ENCODE measurements around the gene LIG1.

LIG1 gene

DNA sequence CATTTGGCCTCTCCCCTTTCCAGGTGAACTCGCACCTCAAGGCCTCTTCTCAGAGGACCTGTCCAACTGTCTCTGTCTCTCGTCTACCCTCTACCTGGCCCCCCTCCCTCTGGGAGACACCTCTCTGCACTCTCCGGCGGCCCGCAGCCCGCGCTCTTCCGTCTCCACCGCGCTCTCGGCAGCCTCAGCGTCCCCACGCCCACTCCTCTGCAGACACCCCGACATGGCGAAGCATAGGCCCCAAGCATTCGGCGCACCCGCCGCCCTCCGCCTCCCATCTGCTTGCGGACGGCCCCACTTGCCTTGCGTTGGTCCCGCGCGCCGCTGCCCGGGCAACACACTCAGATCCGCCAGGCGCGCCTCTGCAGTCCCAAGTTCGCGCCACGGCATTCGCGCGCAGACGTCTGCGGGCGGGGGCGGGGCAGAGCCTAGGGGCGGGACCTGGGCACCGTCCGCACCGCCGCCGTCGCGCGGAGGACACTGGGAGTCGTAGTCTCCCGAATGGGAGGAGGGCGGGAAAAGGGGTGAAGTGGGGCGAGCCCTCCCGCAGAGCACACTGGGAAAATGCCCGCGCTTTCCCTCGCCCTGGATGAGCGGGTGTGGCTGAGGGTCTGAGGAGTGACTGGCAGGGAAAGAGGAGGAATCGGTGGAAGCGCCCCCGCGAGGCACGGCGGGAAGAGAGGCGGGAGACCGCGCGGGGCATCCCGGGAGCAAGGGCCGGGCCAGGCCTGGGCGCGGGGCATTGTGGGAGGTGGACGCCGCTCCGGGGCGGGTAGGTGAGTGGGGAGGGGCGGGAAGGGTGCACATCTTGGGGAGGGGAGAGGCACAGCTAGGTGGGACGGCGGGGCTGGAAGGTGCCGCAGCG is at the start of gene LIG1, which contains the start of gene ZSWIM9:
LIG1 (minus strand) TSS at position 406 of the 865 bp plus-strand sequence. CDS start 4,778 bp downstream, outside the sequence.
ZSWIM9 (plus strand) TSS at position 742 of the 865 bp plus-strand sequence. CDS start 1,123 bp downstream, outside the sequence.
- peak; percentile 84 to 89 (median 86) for DNase-seq (ENCODE audit: low read depth in 2 of 3, low spot score in 1 of 3)

DNA sequence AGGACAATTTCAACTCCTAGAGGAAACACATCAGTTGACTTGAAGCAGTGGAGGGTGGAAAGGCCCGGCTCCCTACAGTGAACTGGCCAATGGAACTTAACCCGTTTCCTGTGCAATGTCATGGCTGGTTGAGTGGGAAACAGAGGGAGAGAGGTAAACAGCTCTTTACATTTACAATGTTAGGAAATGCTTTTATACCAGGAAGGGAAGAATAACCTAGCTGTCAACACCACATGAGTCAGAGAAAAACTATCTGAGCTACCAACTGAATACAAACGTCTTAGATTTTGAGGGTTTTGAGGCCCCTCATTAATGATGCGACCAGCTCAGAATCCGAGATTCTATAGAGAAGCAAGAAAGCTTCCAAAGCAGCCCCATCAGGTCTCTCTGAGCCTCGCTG is 48.9 kb upstream of the LIG1 start:
- no peak for DNase-seq (ENCODE audit: low read depth in 2 of 3, low spot score in 1 of 3)

DNA sequence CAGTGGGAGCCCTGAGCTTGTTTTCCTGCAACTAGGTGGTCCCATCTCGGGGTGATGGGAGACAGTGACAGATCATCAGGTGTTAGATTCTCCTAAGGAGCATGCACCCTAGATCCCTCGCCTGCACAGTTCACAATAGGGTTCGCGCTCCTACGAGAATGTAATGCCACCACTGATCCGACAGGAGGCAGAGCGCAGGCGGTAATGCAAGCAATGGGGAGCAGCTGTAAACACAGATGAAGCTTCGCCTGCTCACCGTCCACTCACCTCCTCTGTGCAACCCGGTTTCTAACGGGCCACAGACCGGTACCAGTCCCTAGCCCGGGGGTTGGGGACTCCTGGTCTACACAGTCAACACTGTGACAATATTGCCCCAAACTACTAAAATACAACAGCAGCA is 46.8 kb upstream of the LIG1 start:
- DNase-seq (ENCODE audit: low read depth in 2 of 3, low spot score in 1 of 3) = no peak

DNA sequence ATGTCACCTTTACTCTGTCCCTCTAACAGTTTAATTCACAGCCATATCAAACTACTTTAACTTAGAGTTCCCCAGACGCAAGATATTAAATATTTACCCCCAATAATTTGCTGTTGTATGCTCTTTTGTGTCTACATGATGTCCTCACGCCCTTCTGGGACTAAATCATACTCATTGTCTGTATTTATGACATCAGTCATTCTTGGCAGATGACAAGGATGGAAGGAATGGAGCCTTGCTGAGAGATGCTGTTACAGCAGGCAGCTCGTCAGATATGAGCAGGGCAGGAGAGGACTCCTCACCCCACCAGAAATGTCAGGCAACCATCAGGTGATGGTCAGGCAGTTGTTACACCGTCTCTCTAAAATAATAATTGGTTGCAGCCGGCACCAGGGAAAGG is 43.8 kb upstream of the LIG1 start:
- DNase-seq (ENCODE audit: low read depth in 2 of 3, low spot score in 1 of 3) = no peak

DNA sequence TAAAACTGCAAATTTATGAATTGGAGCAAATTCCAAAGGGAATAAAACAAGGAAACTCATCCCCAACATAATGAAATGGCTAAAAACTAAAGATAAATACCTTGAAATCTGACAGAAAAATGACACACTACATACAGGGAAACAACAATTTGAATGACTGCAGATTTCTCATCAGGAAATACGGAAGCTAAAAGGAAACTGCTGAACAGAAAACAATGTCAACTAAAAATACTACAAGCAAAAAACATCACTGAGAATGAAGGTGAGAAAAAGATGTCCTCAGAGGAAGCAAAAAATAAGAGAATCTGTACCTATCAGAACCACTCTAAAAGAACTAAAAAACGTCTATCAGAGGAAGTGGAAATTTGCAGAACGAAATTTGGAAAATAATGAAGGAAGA is 39.9 kb upstream of the LIG1 start:
- DNase-seq (ENCODE audit: low read depth in 2 of 3, low spot score in 1 of 3) = no peak

DNA sequence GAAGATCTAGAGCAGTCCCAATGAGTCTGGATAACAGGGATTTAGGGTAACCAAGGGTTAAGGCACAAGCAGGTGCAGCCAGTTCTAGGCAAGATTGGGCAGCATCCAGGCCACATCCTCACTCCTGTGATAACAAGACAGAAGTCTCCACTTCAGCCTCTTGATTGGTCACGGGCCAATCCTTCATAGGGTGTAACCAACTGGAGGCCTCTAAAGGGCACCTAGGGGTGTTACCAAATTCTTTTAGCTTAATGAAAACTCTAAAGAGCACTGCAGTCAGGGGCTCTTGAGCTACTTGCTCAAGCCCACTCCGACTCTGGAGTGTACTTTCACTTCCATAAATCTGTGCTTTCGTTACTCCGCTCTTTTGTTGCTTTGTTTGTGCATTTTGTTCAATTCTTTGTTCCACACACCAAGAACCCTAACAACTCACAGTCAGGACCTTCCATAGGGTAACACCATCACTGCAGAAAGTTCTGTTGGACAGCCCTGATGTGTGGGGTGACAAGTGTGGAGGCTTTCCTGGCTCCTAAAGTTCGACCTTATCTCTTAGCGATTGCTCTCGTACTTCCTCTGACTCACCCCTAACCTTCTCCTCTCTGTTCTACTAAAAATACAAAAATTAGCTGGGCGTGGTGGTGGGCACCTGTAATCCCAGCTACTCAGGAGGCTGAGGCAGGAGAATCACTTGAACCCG is 36.4 kb upstream of the LIG1 start:
- no peak for DNase-seq (ENCODE audit: low read depth in 2 of 3, low spot score in 1 of 3)

DNA sequence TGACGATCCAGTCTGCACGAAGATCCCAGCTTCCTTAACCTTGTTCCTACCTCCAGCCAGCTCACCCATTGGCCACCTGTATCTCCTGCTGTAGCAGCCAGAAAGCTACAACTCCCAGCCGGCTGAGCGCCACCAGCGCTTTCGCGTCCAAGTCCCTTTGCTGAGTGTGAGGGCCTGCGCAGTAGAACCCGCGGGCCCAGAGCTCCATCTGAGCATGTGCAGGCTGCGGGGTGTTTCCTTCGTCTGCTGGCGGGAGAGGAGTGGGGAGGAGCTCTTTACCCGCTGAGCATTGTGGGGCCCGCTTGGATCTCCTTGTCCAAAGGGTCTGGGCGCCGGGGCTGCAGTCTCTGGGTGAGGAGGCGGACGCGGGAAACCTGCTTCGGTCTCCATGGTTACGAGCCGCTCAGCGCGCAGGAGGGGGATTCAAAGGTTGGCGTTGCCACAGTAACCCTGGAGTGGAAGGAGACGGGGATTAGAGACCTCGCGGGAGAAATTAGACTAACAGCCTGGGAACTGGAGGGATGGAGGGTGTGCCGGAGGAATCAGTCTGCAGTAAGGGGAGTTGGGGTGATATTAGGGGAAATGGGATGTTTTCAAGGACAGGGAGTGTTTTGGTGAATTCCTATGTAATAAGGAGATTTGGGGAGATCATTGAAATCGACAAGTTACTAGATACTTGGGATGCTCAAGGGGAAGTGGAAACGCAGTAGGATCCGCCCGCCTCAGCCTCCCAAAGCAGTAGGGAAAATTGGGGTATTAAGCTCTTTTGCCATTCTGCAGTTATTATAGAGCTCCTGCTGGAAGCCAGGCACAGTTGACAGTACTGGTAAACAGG is 33.9 kb upstream of the LIG1 start:
- peak; percentile 86 to 94 (median 91) for DNase-seq (ENCODE audit: low read depth in 2 of 3, low spot score in 1 of 3)

DNA sequence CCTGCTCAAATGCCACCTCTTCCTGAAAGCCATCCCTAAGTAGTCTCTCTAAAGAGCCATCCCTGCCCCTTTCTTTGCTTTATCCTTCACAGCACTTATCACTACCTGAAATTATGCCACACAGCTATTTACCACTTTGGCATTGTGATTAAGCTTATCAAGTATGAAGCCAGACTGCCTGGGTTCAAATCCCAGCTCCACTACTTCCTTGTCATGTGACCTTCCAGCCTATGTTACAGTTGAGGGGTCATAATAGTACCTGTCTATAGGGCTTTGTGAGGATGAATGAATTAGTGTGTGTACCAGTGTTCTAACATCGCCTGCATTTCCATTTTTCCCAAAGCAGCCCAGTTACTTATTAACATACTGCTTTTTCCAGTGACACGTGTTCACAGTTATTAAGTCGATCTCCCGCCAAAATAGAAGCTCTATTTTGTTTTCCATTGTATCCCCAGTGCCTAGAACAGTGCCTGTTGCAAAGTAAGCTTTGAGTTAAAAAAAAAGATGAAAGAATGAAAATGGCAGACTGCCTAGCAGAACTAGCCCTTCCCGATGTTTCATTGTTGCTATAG is 33.2 kb upstream of the LIG1 start:
- peak in 1 of 3 donors; percentile 13 for DNase-seq (ENCODE audit: low read depth in 2 of 3, low spot score in 1 of 3)

DNA sequence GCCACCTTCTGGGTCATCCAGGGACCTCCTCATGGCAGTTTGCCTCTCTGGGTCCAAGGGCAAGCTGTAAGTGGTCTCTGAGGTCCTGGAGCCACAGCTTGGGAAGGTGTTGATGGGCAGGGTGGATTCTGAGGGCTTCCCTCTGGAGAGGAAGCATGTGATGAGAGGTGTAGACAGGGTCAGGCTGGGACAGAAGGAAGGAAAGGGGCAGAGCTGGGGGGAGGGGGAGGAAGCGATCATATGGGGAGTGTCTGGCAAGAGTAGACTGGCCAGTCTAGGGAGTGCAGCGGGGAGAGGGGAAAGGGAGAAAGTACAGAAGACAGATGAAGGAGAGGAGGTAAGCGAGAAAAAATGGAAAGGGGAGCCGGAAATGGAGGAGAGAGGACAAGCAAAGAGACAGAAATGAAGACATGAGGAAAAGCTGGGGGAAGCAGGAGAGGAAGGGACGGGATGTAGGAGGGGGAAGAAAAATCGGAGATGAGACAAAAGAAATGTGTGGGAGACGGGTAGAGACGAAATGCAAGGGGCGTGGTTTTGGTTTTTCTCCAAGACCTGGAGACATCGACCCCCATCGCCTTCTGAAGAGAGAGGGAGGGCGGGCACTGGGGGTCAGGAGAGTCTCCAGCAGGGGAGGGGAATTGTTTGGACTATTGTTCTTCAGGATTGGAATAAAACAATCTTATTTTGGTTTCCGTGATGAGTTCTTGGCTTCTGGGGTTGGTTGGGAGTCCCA is 27.0 kb upstream of the LIG1 start:
- no peak for DNase-seq (ENCODE audit: low read depth in 2 of 3, low spot score in 1 of 3)

DNA sequence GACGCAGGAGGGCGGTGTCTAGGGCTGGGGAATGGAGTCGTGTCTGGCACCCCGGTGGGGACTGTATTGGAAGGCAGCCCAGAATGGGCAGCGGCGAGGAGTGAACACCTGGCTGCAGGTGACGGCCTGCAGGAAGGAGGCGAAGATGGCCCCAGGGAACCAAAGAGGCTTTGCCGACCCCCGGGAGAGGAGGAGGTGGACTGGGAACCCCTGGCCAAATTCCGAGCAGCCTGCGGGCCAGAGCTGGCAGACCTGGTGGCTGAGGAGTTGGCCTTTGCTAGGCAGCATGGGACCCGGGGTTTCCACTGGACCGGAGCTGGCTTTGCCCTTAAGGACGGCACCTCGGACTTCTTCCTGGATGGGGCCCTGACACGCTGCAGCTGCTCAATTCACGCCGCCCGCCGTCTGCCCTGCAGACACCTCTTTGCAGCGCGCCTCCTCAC is 26.2 kb upstream of the LIG1 start:
- DNase-seq (ENCODE audit: low read depth in 2 of 3, low spot score in 1 of 3) = no peak

DNA sequence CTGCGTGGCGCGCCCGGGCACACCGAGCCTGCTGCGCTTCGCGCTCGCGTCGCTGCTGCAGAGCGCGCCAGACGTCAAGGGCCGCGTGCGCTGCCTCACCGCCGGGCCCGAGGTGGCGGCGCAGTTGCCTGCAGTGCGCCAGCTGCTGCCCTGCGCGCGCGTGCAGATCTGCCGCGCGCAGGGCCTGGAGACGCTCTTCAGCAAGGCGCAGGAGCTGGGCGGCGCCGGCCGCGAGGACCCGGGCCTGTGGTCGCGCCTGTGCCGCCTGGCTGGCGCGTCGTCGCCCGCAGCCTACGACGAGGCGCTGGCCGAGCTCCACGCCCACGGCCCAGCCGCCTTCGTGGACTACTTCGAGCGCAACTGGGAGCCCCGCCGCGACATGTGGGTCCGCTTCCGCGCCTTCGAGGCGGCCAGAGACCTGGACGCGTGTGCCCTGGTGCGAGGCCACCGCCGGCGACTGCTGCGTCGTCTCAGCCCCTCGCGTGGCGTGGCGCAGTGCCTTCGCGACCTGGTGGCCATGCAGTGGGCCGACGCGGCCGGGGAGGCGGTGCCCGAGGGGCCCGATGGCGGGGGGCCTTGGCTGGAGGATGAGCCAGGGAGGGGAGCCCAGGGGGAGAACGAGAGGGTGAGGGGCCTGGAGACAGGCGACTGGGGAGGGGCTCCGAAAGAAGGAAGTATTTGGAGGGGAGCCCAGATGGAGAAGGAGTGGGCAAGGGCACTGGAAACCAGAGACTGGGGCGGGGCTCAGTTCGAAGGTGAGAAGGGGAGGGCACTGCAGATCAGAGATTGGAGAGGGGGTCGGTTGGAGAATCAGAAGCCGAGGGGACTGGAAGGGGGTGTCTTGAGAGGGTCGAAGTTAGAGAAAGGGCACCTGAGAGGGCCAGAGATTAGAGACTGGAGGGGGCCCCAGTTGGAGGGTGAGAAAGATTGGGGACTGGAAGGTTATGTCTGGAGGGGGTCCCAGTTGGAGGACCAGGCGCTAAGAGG is 25.0 kb upstream of the LIG1 start:
- no peak for DNase-seq (ENCODE audit: low read depth in 2 of 3, low spot score in 1 of 3)

DNA sequence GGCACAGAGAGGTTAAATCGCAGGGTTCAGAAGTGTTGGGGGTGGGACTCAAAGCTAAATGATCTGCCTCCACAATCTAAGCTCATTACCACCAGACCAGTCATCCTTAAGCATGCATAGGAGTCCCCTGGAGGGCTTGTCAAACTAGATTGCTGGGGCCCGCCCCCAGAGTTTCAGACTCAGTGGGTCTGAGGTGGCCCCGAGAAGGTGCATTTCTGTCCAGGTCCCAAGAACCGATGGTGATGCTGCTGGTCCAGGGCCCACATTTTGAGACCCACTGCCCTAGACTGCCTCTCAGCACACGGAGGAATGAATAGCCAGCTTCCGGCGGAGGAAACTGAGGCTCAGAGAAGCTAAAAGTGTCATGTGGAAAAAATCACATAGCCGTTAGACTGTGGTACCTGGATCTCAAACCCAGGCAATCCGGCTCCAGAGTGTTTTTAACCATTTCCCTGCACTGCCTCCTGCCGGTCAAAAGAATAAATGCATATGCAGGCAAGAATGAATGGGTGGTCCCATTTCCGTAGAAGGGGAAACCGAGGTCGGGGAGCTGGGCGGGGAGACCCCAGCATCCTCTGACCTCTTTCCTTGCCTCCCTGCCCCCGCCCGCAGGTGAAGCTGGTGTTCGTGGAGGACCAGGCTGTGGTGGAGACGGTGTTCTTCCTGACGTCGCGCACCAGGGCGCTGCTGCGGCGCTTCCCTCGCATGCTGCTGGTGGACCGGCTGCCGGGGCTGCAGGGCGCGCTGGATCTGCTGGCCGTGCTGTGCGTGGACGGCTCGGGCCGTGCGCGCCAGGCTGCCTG is 24.1 kb upstream of the LIG1 start:
- DNase-seq (ENCODE audit: low read depth in 2 of 3, low spot score in 1 of 3) = peak in 1 of 3 donors; percentile 32

DNA sequence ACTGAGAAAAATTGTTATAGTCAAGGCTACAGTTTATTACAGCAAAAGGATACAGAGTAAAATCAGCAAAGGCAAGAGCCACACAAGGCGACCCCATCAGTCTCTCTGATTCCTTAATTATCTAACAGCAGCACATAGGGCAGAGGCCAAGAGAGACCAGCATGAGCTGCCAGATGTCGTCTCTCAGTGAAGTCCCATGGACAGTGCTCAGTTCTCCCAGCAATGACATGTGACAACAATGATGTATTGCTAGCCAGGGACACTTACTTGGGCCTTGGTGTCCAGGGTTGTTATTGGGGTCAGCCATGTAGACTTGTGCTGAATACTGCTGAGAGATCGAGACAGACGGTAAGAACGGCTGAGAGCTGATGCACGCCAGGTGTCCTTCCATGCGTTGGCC is 22.6 kb upstream of the LIG1 start:
- no peak for DNase-seq (ENCODE audit: low read depth in 2 of 3, low spot score in 1 of 3)

DNA sequence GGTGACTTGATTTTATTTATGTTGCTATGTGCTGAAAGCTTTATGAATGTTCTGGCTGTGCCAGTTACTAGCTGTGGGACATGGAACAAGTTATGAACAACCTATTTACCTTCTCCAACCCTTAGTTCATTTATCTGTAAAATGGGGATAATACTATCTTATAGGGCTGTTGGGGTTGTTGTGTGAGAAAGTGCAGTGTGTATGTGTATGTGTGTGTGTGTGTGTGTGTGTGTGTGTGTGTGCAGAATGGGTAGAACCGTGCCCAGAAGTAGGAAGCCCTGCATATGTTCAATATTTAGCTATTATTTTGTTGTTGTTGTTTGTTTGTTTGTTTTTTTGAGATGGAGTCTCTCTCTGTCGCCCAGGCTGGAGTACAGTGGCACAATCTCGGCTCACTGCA is 20.7 kb upstream of the LIG1 start:
- no peak for DNase-seq (ENCODE audit: low read depth in 2 of 3, low spot score in 1 of 3)

DNA sequence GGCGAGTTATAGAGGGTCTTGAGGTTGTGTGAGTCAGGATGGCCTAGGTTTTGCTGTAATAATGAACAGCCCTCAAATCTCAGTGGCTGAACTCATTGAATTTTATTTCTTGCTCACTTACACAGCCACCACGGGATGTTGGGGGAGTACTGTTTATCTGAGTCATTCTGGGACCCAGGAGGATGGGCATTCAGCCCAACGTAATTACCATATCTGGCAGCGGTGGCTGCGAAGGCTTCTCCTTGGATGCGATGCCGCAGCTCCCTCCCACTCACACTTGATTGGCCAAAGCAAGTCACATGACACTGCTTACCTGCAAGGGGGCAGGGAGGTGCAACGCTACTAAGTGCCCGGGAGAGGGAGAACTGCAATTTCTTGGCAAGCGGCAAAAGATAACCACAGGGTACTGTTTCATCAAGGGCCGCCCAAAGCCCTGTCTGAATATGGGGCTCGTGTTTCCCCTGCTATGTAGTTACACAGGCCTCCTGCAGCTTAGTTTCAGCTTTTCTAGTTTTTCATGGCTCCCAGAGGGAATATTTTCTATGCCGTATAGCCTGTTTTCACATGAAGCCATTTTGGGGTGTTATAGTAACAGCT is 20.2 kb upstream of the LIG1 start:
- DNase-seq (ENCODE audit: low read depth in 2 of 3, low spot score in 1 of 3) = peak in 2 of 3 donors; percentile 52 to 56

DNA sequence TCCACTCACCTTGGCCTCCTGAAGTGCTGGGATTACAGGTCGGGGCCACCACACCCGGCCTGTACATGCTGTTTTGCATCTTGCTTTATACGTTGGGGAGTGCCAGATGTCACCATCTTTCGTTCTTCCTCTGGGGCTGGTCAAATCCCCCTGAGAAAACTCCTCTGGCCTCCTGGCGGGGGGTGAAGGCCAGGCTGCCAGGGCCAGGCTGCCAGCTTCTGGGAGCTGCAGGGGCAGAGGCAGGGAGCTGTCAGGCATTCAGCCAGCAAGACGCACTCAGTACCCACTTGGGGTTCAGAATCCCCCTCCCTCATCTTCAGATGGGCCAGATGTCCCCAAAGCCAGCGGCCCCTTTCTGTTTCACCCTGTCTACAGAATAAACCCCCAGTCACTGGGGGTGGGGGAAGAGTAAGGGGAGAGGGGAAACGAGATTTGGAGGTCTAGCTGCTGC is 16.4 kb upstream of the LIG1 start:
- DNase-seq (ENCODE audit: low read depth in 2 of 3, low spot score in 1 of 3) = no peak

DNA sequence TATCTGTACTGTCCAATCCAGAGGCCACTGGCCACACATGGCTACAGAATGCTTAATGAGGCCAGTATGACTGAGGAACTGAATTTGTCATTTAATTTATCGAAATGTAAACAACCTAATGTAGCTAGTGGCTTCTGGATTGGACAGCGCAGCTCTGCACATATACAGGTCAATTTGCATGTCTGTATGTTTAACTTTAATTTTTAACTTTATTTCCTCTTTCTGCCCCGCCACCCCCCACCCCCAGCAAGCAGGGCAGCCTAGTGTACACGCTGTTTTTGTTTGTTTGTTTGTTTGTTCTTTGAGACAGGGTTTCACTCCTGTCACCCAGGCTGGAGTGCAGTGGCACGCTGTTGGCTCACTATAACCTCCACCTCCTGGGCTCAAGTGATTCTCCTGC is 15.9 kb upstream of the LIG1 start:
- no peak for DNase-seq (ENCODE audit: low read depth in 2 of 3, low spot score in 1 of 3)

DNA sequence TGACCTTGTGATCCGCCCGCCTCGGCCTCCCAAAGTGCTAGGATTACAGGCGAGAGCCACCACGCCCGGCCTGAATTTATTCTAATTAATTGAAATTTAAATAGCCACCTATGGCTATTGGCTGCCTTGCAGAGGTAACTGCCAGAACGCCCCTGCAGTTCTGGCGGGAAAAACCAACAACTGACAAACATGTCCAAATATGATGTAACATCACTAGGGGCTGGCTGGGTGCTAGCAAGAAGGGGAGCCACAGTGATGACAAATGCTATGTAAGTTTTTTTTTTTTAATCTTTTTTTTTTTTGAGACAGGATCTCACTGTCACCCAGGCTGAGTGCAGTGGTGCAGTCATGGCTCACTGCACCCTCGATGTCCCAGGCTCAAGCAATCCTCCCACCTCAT is 13.2 kb upstream of the LIG1 start:
- no peak for DNase-seq (ENCODE audit: low read depth in 2 of 3, low spot score in 1 of 3)

Data from stimulated activated CD4-positive, alpha-beta T cell treated with anti-CD3 and anti-CD28 coated beads, Interleukin-12 subunit alpha, Interleukin-12 subunit beta, amount 100 ng/mL, for 48 hours (primary cell).